Kidney (tissue), 14 donors: ENCODE measurements around the gene FER. TPM values are rescaled to one million over a fixed set of nuclear protein-coding genes. Genes with fewer than 3 reads are reported as not detected.
A peak's percentile ranks its signal among the peaks of the same experiment; 100 is the strongest.

Source experiments
- DNase-seq, 5 donors: peaks; one replicate each; pipeline ENCODE4 v3.0.0-alpha.2; 2013 to 2020
- FAIRE-seq: peaks from 2 replicates; lab custom pipeline; 2012; peaks lifted over from hg19 to GRCh38; lab: Jason Lieb, UNC
- H3K27ac ChIP-seq, 2 donors: one replicate each; pipeline ENCODE4 v1.7.0; 2013; ENCODE audit warnings: low read depth in 2 of 2, low read length in 2 of 2, inconsistent platforms in 1 of 2
- H3K27me3 ChIP-seq: one replicate; pipeline ENCODE4 v1.7.1; 2013; ENCODE audit warnings: low read length, inconsistent platforms; ENCODE audit not compliant: control insufficient read depth, insufficient read depth
- H3K36me3 ChIP-seq, 3 donors: one replicate each; pipeline versions ENCODE4 v1.7.0 to v1.7.1; 2013; ENCODE audit warnings: low read length in 3 of 3, control low read depth in 1 of 3, inconsistent platforms in 1 of 3; ENCODE audit not compliant: insufficient read depth in 3 of 3, control insufficient read depth in 2 of 3
- H3K4me1 ChIP-seq, 3 donors: one replicate each; pipeline versions ENCODE4 v1.7.0 to v1.7.1; 2013; ENCODE audit warnings: low read length in 3 of 3, inconsistent platforms in 1 of 3, low read depth in 1 of 3; ENCODE audit not compliant: control insufficient read depth in 2 of 3, insufficient read depth in 2 of 3
- H3K4me3 ChIP-seq, 3 donors: one replicate each; pipeline versions ENCODE4 v1.7.0 to v1.8.1; 2013; ENCODE audit warnings: low read length in 3 of 3, control low read depth in 1 of 3, inconsistent platforms in 1 of 3
- H3K9ac ChIP-seq, 3 donors: one replicate each; pipeline versions ENCODE4 v1.7.0 to v1.7.1; 2013; ENCODE audit warnings: low read length in 3 of 3, control low read depth in 1 of 3, inconsistent platforms in 1 of 3
- H3K9me3 ChIP-seq, 3 donors: one replicate each; pipeline versions ENCODE4 v1.7.0 to v1.7.1; 2013; ENCODE audit warnings: low read length in 3 of 3, control low read depth in 1 of 3, inconsistent platforms in 1 of 3; ENCODE audit not compliant: control insufficient read depth in 2 of 3, insufficient read depth in 1 of 3
- CTCF ChIP-seq: IDR thresholded peaks from 3 replicates; pipeline ENCODE4 v1.5.1; 2012; ENCODE audit warnings: mild to moderate bottlenecking, moderate library complexity, borderline replicate concordance; ENCODE audit not compliant: insufficient read depth; ENCODE audit errors: extremely low read depth
- intact Hi-C: fragments of 100-400 bp; cut with DNase I; formaldehyde crosslinking; loops from one replicate; pipeline ENCODE4 v1.11.1; 2022
- polyA plus RNA-seq: library from polyadenylated mRNA; stranded (reverse); fragments of 350-450 nt; fragmentation: Illumina TruSeq; extraction: RNeasy Lipid Tissue Mini Kit (QIAGEN cat#74804); gene quantifications from one replicate; pipeline ENCODE4 v1.2.3, GENCODE V29; 2014; ENCODE audit warnings: low read depth, low replicate concordance; ENCODE audit not compliant: insufficient read depth
- total RNA-seq: library from RNA; stranded (reverse); fragmentation: NEBNext Ultra II Directional; extraction: Animal tissue kit (Norgen Biotek cat#: 25700); gene quantifications from one replicate; pipeline ENCODE4 v1.2.1, GENCODE V29; 2021
- donor health status: control.
- donor health status: control.
- donor health status: control.
- donor health status: control.
- donor health status: control.
- donor health status: DM: yes; HTN: yes; CAD: no.
- donor health status: Normal renal cell carcinoma (clear cell type).

The FER gene
- total and polyA plus RNA-seq, 2 donors from 2014 or later, result 2.1 to 38.2 TPM

DNA sequence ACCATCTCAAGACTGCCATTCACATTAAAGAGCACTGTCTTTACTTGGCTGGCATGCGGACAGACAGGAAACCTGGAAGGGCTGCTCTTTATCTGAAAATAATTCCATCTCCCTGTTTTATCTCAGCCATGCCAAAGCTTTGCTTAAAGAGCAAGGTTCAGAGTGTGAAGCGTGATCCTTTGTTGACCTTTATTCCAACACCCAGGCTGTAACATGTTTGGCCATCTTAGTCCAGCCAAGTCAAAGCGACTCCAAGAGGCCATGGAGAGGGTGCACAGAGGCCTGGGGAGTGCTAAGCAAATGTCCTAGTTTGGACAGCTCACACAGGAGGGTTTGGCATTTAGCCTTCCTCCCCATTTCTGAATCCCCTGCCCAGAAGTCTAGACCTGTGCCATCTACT is 467.3 kb downstream of the FER start:
- H3K27ac ChIP-seq, result no peak overlapping the region
- no peaks in the 10 kb centered on the region for H3K4me1 ChIP-seq
- H3K4me3 ChIP-seq, result no peak overlapping the region
- no peaks in the 10 kb centered on the region for H3K27me3 ChIP-seq
- H3K9ac ChIP-seq, result no peak overlapping the region
- FAIRE-seq, result no peak
- DNase-seq, result no peak
- intact Hi-C loops, result no loop called here
- no peaks in the 10 kb centered on the region for H3K9me3 ChIP-seq
- TF ChIP-seq CTCF, result no peak
- no peaks in the 10 kb centered on the region for H3K36me3 ChIP-seq

- DNase-seq, result peak in 1 of 5 donors; percentile 28
- no peaks in the 10 kb centered on the region for H3K36me3 ChIP-seq
- no peak for FAIRE-seq
- no peak overlapping the region for H3K4me3 ChIP-seq
- H3K4me1 ChIP-seq, result no peaks in the 10 kb centered on the region
- H3K9me3 ChIP-seq, result no peaks in the 10 kb centered on the region
- intact Hi-C loops, result no loop called here
- H3K27ac ChIP-seq, result no peak overlapping the region
- TF ChIP-seq CTCF, result no peak
- no peaks in the 10 kb centered on the region for H3K27me3 ChIP-seq
- no peak overlapping the region for H3K9ac ChIP-seq
Observed at GRCh38 chr5:109218818-109219217, 471.1 kb downstream of the FER start.

DNA sequence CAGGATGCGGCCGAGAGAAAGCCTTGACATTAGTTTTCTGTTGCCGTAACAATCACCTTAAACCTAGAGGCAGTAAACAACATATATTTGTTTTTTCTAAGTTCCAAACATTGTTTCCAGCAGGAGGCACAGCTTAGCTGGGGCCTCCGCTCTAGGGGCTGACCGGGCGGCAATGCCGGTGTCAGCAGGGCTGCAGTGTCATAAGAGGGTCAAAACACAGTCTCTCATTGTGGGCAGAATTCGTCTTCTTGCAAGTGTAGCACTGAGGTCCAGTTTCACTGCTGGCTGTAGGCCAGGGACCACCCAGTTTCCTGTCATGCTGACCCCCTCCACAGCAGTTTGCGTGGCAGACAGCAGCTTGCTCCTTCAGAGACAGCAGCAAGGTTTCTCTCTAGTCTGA is 475.8 kb downstream of the FER start:
- H3K4me3 ChIP-seq, result no peak overlapping the region
- no peak for TF ChIP-seq CTCF
- no peaks in the 10 kb centered on the region for H3K36me3 ChIP-seq
- FAIRE-seq (no peak), DNase-seq (peak in 4 of 5 donors; percentile 57 to 78 (median 70))
- H3K9ac ChIP-seq, result no peak overlapping the region
- no peak overlapping the region for H3K27ac ChIP-seq
- H3K9me3 ChIP-seq, result no peaks in the 10 kb centered on the region
- H3K27me3 ChIP-seq, result no peaks in the 10 kb centered on the region
- no peaks in the 10 kb centered on the region for H3K4me1 ChIP-seq
- intact Hi-C loops, result no loop called here

DNA sequence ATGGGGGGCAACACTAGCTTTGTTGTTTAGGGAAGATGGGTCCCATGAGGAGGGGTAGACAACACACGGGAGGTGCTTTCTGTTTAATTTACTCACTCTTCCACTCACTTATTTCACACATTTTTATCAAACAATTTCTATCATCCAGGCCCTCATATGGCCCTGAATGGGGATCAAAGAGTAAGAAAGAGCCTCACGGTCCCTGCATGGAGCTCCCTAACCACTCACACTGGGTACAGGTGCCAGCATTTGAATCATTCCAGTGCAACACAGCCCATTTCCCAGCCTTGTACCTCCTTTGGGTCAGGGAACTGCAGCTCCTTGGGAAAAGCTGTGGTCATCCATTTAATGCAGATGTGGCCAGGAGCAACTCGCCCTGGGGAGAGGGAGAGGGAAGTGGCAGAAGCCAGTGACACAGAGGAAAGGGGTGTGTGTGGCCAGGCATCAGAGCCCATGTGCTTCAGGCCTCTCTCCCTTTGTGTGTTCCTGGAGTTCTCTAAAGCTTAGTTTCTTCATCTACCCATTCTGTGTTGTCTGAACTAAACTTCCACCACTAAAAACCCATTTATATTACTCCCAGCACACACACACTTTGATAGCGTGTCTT is 476.7 kb downstream of the FER start:
- H3K27me3 ChIP-seq, result no peaks in the 10 kb centered on the region
- DNase-seq, result no peak
- no peak for TF ChIP-seq CTCF
- no peak for FAIRE-seq
- H3K9me3 ChIP-seq, result no peaks in the 10 kb centered on the region
- H3K36me3 ChIP-seq, result no peaks in the 10 kb centered on the region
- no peak overlapping the region for H3K9ac ChIP-seq
- H3K27ac ChIP-seq, result no peak overlapping the region
- H3K4me1 ChIP-seq, result no peaks in the 10 kb centered on the region
- H3K4me3 ChIP-seq, result no peak overlapping the region
- intact Hi-C loops, result no loop called here
